Measurements from ENCODE around the gene TMEM42.
A peak's percentile ranks its signal among the peaks of the same experiment; 100 is the strongest.
"Not testable (repeated sequence)": the region's sequence is repeated elsewhere in the genome, so short reads cannot be mapped to it uniquely, and the experiment has no call there.

Gene TMEM42

GRCh38 chr3:44861412-44862225, at the start of gene TMEM42:
TMEM42 (plus strand) TSS chr3:44861912; CDS start chr3:44861925, 13 bp downstream.
- Mint-ChIP-seq H3K27me3 (no peaks in the 10 kb centered on the region), H3K27ac (peak within 1 kb of the TSS; percentile 83), H3K4me1 (peaks cover 34% of the 10 kb centered on the region), H3K36me3 (ENCODE audit: low read depth) (peaks cover 9% of the 10 kb centered on the region), H3K9me3 (no peaks in the 10 kb centered on the region), H3K4me3 (peak within 1 kb of the TSS; percentile 84)
- DNase-seq (peak; percentile 88), ATAC-seq (peak; percentile 98)

DNA sequence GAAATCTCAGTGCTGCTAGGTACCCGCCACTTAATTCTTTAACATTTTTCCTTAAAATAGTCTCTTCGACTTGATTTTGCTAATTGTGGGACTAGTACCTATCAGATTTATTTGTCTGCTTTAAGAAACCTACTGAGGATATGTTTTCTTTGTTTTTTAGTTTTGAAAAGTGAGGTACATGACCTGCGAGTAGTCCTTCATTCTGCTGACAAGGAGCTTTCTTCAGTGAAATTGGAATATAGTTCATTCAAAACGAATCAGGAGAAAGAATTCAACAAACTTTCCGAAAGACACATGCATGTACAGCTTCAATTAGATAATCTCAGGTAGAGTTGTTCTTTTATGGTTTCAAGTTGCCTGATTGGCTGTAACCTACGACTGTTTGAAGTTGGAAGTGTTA, 47.0 kb upstream of the TMEM42 start:
- no peaks in the 10 kb centered on the region for H3K9me3 Mint-ChIP-seq
- DNase-seq (no peak), ATAC-seq (no peak)
- no peak overlapping the region for H3K27ac Mint-ChIP-seq
- H3K36me3 Mint-ChIP-seq (ENCODE audit: low read depth), result peaks cover 72% of the 10 kb centered on the region
- no peak overlapping the region for H3K4me3 Mint-ChIP-seq
- no peaks in the 10 kb centered on the region for H3K4me1 Mint-ChIP-seq
- no peaks in the 10 kb centered on the region for H3K27me3 Mint-ChIP-seq

DNA sequence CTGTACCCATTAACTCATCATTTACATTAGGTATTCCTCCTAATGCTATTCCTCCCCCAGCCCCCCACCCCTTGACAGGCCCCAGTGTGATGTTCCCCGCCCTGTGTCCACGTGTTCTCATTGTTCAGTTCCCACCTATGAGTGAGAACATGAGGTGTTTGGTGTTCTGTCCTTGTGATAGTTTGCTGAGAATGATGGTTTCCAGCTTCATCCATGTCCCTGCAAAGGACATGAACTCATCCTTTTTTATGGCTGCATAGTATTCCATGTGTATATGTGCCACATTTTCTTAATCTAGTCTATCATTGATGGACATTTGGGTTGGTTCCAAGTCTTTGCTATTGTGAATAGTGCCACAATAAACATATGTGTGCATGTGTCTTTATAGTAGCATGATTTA, 45.4 kb upstream of the TMEM42 start:
- not testable (repeated sequence) for DNase-seq, ATAC-seq, H3K9me3 Mint-ChIP-seq

GRCh38 chr3:44821206-44821605, 40.5 kb upstream of the TMEM42 start:
- H3K9me3 Mint-ChIP-seq, H3K27me3 Mint-ChIP-seq, H3K4me1 Mint-ChIP-seq, DNase-seq, H3K4me3 Mint-ChIP-seq, ATAC-seq, H3K27ac Mint-ChIP-seq: not testable (repeated sequence)
- peaks cover 58% of the 10 kb centered on the region for H3K36me3 Mint-ChIP-seq (ENCODE audit: low read depth)

More for the DNA sequence above, 45.4 kb upstream of the TMEM42 start:
- peaks cover 70% of the 10 kb centered on the region for H3K36me3 Mint-ChIP-seq (ENCODE audit: low read depth)
- not testable (repeated sequence) for H3K4me1 Mint-ChIP-seq, H3K27me3 Mint-ChIP-seq, H3K27ac Mint-ChIP-seq, H3K4me3 Mint-ChIP-seq

- no peak for ATAC-seq
- H3K27me3 Mint-ChIP-seq, result no peaks in the 10 kb centered on the region
- H3K27ac Mint-ChIP-seq, result no peak overlapping the region
- DNase-seq, result no peak
- peaks cover 53% of the 10 kb centered on the region for H3K36me3 Mint-ChIP-seq (ENCODE audit: low read depth)
- no peak overlapping the region for H3K4me3 Mint-ChIP-seq
- H3K9me3 Mint-ChIP-seq, result peaks cover 6% of the 10 kb centered on the region
- no peaks in the 10 kb centered on the region for H3K4me1 Mint-ChIP-seq
Observed at GRCh38 chr3:44825264-44825925, 36.3 kb upstream of the TMEM42 start.

DNA sequence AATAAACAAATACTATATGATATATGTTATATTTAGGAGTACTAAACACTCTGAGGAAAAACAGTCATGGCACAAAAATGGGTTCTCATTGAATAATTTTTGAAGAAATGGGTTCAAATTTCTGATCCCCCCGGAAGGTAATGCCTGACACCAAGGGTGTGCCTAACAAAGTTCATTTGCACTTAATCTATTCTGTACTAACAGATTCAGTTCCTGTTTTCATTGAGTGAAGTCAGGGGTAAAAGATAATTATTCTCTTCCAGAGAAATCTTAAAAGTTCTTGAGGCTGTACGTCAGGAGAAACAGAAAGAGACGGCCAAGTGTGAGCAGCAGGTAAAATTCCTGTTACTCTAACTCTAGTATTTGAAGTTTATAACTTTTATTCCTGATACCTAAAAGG, 34.5 kb upstream of the TMEM42 start:
- DNase-seq (no peak), ATAC-seq (no peak)
- no peak overlapping the region for H3K4me3 Mint-ChIP-seq
- no peak overlapping the region for H3K27ac Mint-ChIP-seq
- peaks cover 57% of the 10 kb centered on the region for H3K36me3 Mint-ChIP-seq (ENCODE audit: low read depth)
- H3K9me3 Mint-ChIP-seq, result peaks cover 6% of the 10 kb centered on the region
- no peaks in the 10 kb centered on the region for H3K4me1 Mint-ChIP-seq
- H3K27me3 Mint-ChIP-seq, result no peaks in the 10 kb centered on the region

DNA sequence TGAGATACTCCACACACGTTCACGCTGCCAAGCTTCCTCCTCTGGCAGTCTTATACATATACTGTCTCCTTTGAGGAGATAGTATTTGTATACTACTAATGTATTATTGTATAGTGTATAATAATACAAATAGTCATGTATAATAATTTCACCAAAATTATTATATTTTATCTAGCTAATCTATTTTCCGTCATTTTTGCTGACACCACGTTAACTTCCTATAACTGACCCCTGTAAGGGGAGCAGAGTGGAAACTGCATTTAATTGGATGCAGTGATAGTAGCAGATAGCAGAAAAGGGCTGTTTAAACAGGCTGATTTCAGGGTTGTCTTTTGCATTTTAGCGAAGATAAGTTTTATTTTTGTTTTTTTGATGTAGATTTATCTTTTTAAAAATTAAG, 30.5 kb upstream of the TMEM42 start:
- Mint-ChIP-seq H3K36me3 (ENCODE audit: low read depth) (peaks cover 63% of the 10 kb centered on the region), H3K27ac (no peak overlapping the region), H3K27me3 (no peaks in the 10 kb centered on the region), H3K4me1 (no peaks in the 10 kb centered on the region), H3K4me3 (no peak overlapping the region), H3K9me3 (peaks cover 5% of the 10 kb centered on the region)
- ATAC-seq (no peak), DNase-seq (no peak)

DNA sequence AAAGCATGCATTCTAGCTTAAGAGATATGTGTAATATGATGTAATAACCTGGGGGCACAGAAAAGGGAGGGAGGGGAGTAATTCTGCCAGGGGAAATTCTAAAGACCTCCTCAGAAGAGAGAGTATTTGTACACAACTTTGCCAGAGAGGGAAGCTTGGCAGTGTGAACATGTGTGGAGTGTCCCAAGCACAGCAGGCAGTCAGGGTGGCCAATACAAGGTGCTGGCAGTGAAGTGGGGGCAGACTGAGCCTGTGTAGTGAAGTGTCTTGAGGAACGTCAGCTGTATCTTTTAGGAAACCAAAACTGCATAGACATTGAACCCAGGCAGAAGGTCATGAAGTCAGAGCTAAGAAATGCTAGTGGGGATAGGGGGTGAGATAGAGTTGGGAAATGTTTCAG, 29.7 kb upstream of the TMEM42 start:
- peaks cover 65% of the 10 kb centered on the region for H3K36me3 Mint-ChIP-seq (ENCODE audit: low read depth)
- H3K9me3 Mint-ChIP-seq, result peaks cover 12% of the 10 kb centered on the region
- no peak overlapping the region for H3K4me3 Mint-ChIP-seq

DNA sequence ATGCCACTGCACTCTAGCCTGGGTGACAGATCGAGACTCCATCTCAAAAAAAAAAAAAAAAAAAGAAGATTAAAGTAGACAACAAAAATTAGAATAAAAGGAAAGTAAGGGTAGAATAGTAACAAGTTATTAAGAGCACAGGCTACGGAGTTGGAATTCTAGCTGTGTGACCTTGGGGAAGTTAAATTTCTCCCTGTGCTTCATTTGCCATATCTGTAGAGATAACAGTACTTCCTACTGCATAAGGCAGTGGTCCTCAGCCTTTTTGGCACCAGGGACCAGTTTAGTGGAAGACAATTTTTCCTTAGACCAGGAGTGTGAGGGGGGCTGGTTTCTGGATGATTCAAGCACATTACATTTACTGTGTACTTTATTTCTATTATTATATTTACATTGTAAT, 28.7 kb upstream of the TMEM42 start:
- Mint-ChIP-seq H3K4me3 (no peak overlapping the region), H3K27ac (no peak overlapping the region), H3K9me3 (peaks cover 13% of the 10 kb centered on the region), H3K4me1 (no peaks in the 10 kb centered on the region), H3K27me3 (no peaks in the 10 kb centered on the region), H3K36me3 (ENCODE audit: low read depth) (peaks cover 67% of the 10 kb centered on the region)
- DNase-seq (no peak), ATAC-seq (no peak)

More for the DNA sequence above, 29.7 kb upstream of the TMEM42 start:
- Mint-ChIP-seq H3K27ac (no peak overlapping the region), H3K27me3 (no peaks in the 10 kb centered on the region), H3K4me1 (no peaks in the 10 kb centered on the region)
- ATAC-seq (no peak), DNase-seq (no peak)

DNA sequence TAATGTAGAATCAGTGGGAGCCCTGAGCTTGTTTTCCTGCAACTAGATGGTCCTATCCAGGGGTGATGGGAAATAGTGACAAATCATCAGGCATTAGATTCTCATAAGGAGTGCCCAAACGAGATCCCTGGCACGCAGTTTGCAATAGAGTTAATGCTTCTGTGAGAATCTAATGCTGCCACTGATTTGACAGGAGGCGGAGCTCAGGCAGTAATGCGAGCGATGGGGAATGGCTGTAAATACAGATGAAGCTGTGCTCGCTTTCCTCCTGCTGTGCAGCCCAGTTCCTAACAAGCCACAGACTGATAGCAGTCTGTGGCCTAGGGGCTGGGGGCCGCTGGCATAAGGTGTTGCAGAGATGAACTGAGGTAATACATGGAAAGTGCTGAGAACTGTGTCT, 28.3 kb upstream of the TMEM42 start:
- no peak overlapping the region for H3K4me3 Mint-ChIP-seq
- DNase-seq (no peak), ATAC-seq (no peak)
- H3K36me3 Mint-ChIP-seq (ENCODE audit: low read depth), result peaks cover 67% of the 10 kb centered on the region
- H3K9me3 Mint-ChIP-seq, result peaks cover 13% of the 10 kb centered on the region
- H3K27me3 Mint-ChIP-seq, result no peaks in the 10 kb centered on the region
- H3K27ac Mint-ChIP-seq, result no peak overlapping the region
- no peaks in the 10 kb centered on the region for H3K4me1 Mint-ChIP-seq

DNA sequence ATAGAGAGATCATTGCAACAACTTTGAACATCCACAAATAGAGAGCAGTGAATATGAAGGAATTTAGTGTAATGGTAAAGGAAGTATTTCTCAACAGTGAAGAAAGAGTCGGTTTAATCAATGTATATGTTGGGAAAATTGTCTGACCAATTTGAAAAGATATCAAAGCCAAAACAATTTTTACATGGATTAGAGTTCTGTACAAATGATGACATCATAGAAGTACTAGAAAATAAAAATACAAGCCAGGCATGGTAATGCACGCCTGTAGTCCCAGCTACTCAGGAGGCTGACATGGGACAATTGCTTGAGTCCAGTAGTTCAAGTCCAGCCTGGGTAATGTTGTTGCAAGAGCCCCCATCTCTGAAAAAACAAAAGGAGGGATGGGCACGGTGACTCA, 26.0 kb upstream of the TMEM42 start:
- Mint-ChIP-seq H3K9me3 (peaks cover 13% of the 10 kb centered on the region), H3K27me3 (no peaks in the 10 kb centered on the region), H3K4me3 (no peak overlapping the region), H3K4me1 (no peaks in the 10 kb centered on the region), H3K27ac (no peak overlapping the region), H3K36me3 (ENCODE audit: low read depth) (peaks cover 70% of the 10 kb centered on the region)
- ATAC-seq (no peak), DNase-seq (no peak)

DNA sequence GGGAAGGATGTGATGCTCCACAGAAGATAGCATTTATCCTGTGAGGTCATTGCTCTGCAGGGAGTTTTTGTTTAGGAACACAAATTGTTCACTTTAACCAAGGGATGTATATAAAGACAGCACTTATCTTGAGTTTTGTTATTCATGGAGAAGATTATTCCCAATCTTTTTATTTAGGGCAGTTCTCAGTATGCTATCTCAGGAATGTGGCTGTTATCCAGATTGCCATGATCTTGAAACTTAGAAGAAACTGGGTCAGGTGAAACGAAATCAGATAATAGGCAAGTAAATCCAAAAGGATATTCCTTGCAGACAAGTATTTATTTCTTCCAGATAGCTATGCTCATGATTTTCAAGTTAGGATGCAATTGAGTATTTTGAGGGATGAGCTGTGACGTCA, 19.3 kb upstream of the TMEM42 start:
- Mint-ChIP-seq H3K4me3 (no peak overlapping the region), H3K27me3 (no peaks in the 10 kb centered on the region), H3K36me3 (ENCODE audit: low read depth) (peaks cover 70% of the 10 kb centered on the region), H3K9me3 (no peaks in the 10 kb centered on the region), H3K4me1 (no peaks in the 10 kb centered on the region), H3K27ac (no peak overlapping the region)
- ATAC-seq (no peak), DNase-seq (no peak)

- no peak overlapping the region for H3K27ac Mint-ChIP-seq
- no peaks in the 10 kb centered on the region for H3K27me3 Mint-ChIP-seq
- no peaks in the 10 kb centered on the region for H3K4me1 Mint-ChIP-seq
- H3K36me3 Mint-ChIP-seq (ENCODE audit: low read depth), result peaks cover 48% of the 10 kb centered on the region
- DNase-seq (no peak), ATAC-seq (no peak)
- H3K4me3 Mint-ChIP-seq, result no peak overlapping the region
- no peaks in the 10 kb centered on the region for H3K9me3 Mint-ChIP-seq
Observed at GRCh38 chr3:44845528-44846520, 15.9 kb upstream of the TMEM42 start.

DNA sequence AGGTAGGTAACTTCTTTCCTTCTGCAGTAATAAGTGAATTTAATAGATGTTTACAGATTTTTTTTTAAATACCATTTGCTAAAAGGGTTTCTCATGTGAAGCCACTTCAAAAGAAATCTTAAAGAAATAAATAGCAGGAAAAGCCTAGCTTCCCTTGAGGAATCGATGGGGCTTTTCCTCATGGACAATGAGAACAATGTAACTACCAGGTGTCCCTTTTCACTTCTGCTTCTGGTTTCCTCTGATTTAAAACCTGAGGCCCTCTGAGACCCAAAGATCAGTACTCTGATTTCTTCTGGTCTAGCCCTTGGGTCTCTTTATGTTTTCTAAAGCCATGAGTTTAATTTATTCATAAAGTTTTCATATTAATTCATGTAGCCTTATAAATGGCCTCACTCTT, 13.1 kb upstream of the TMEM42 start:
- no peaks in the 10 kb centered on the region for H3K4me1 Mint-ChIP-seq
- no peak for DNase-seq
- no peak overlapping the region for H3K4me3 Mint-ChIP-seq
- no peaks in the 10 kb centered on the region for H3K9me3 Mint-ChIP-seq
- ATAC-seq, result no peak
- H3K27me3 Mint-ChIP-seq, result no peaks in the 10 kb centered on the region
- H3K27ac Mint-ChIP-seq, result no peak overlapping the region
- peaks cover 48% of the 10 kb centered on the region for H3K36me3 Mint-ChIP-seq (ENCODE audit: low read depth)
